ENCODE data around the gene RNF152. TPM values are rescaled to one million over a fixed set of nuclear protein-coding genes. Genes with fewer than 3 reads are reported as not detected.

Gene RNF152
- total RNA-seq: 10 to 100 TPM; 11.8 to 16.7 (median 12.8) TPM

- peak in 1 of 2 donors; percentile 8 for DNase-seq (ENCODE audit: low spot score in 2 of 2)
- 4 to 5% methylated on average over 27 to 28 of the region's 28 CpGs for WGBS, 2 donors
- Histone ChIP-seq H3K4me3 (peak within 1 kb of the TSS; percentile 56 to 90 (median 86)), H3K27me3 (peaks cover 0 to 6% of the 10 kb centered on the region in 2 donors), H3K36me3 (no peaks in the 10 kb centered on the region), H3K9me3 (no peaks in the 10 kb centered on the region), H3K4me1 (peaks cover 0 to 32% (median 4%) of the 10 kb centered on the region in 4 donors), H3K27ac (peak within 1 kb of the TSS; percentile 71 to 88 (median 85))
- TF ChIP-seq EP300 (IDR thresholded peaks at IDR 0.05) (no peak), POLR2A (IDR thresholded peaks at IDR 0.05) (no peak), CTCF (IDR thresholded peaks at IDR 0.05) (no peak)
These were observed at the start of gene RNF152 for GRCh38 chr18:61892683-61893308. Gene RNF152, minus strand, starts transcription at chr18:61893007. Its CDS starts 76,544 bp downstream, at chr18:61816463.

GRCh38 chr18:61941948-61942471 is 49.2 kb upstream of the RNF152 start:
- no peaks in the 10 kb centered on the region for H3K36me3 ChIP-seq
- H3K4me1 ChIP-seq: no peaks in the 10 kb centered on the region
- no peak for DNase-seq (ENCODE audit: low spot score in 2 of 2)
- no peaks in the 10 kb centered on the region for H3K27me3 ChIP-seq
- no peak overlapping the region for H3K4me3 ChIP-seq
- TF ChIP-seq POLR2A (IDR thresholded peaks at IDR 0.05) (no peak), EP300 (IDR thresholded peaks at IDR 0.05) (no peak), CTCF (IDR thresholded peaks at IDR 0.05) (no peak)
- 71 to 74% methylated on average over 1 of the region's 1 CpG for WGBS, 2 donors
- H3K9me3 ChIP-seq: no peaks in the 10 kb centered on the region
- H3K27ac ChIP-seq: no peak overlapping the region

- TF ChIP-seq EP300 (IDR thresholded peaks at IDR 0.05) (no peak), CTCF (IDR thresholded peaks at IDR 0.05) (no peak), POLR2A (IDR thresholded peaks at IDR 0.05) (no peak)
- Histone ChIP-seq H3K27me3 (no peaks in the 10 kb centered on the region), H3K9me3 (no peaks in the 10 kb centered on the region), H3K4me1 (no peaks in the 10 kb centered on the region), H3K36me3 (no peaks in the 10 kb centered on the region), H3K4me3 (no peak overlapping the region), H3K27ac (no peak overlapping the region)
- WGBS, 2 donors: 80 to 83% methylated on average over 4 of the region's 4 CpGs
- DNase-seq (ENCODE audit: low spot score in 2 of 2): no peak
These were observed 46.4 kb upstream of the RNF152 start for GRCh38 chr18:61939046-61939674.

GRCh38 chr18:61935362-61935761 is 42.6 kb upstream of the RNF152 start:
- no peaks in the 10 kb centered on the region for H3K4me1 ChIP-seq
- no peak overlapping the region for H3K27ac ChIP-seq
- no peak for TF ChIP-seq EP300 (IDR thresholded peaks at IDR 0.05)
- no peak for TF ChIP-seq POLR2A (IDR thresholded peaks at IDR 0.05)
- no peak for TF ChIP-seq CTCF (IDR thresholded peaks at IDR 0.05)
- H3K4me3 ChIP-seq: no peak overlapping the region
- DNase-seq (ENCODE audit: low spot score in 2 of 2): no peak
- no peaks in the 10 kb centered on the region for H3K9me3 ChIP-seq
- H3K36me3 ChIP-seq: no peaks in the 10 kb centered on the region
- WGBS, 2 donors: 51 to 61% methylated on average over 3 of the region's 3 CpGs
- no peaks in the 10 kb centered on the region for H3K27me3 ChIP-seq
